Epithelial cell of esophagus (primary cell): Measurements from ENCODE around the gene APOD.
"Not testable (repeated sequence)": the region's sequence is repeated elsewhere in the genome, so short reads cannot be mapped to it uniquely, and the experiment has no call there.

Experiments used
- DNase-seq: peaks from one replicate; pipeline ENCODE4 v3.0.0; 2010; ENCODE audit warnings: low read depth
- H3K4me3 ChIP-seq: 2 replicates; pipeline ENCODE4 v1.5.1; 2011; ENCODE audit warnings: mild to moderate bottlenecking, low read length, control low read depth
- TF ChIP-seq, protein P1 (sequence below): IDR thresholded peaks from 2 replicates; pipeline ENCODE4 v1.5.1; 2011; ENCODE audit warnings: low read depth, mild to moderate bottlenecking, low read length, control low read depth, inconsistent platforms; ENCODE audit not compliant: insufficient read depth; ENCODE audit errors: missing control alignments

The APOD gene

DNA sequence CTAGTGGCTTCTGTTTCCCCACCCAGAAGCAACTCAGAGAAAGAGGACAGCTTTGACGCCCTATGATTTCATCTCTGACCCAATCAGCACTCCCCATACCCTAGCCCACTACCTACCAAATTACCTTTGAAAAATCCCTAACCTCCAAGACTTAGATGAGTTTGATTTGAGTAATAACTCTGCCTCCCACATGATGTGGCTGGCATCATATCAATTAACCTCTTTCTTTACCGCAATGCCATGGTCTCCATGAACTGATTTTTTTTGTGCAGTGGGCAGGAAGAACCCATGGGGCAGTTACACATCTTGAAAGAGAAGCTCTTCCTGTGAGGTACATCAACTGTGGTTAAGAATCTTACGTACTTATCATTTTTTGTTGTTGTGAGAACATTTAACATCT, 25.5 kb upstream of the APOD start:
- DNase-seq: no peak
- H3K4me3 ChIP-seq: no peak overlapping the region
- TF ChIP-seq, protein P1, sequence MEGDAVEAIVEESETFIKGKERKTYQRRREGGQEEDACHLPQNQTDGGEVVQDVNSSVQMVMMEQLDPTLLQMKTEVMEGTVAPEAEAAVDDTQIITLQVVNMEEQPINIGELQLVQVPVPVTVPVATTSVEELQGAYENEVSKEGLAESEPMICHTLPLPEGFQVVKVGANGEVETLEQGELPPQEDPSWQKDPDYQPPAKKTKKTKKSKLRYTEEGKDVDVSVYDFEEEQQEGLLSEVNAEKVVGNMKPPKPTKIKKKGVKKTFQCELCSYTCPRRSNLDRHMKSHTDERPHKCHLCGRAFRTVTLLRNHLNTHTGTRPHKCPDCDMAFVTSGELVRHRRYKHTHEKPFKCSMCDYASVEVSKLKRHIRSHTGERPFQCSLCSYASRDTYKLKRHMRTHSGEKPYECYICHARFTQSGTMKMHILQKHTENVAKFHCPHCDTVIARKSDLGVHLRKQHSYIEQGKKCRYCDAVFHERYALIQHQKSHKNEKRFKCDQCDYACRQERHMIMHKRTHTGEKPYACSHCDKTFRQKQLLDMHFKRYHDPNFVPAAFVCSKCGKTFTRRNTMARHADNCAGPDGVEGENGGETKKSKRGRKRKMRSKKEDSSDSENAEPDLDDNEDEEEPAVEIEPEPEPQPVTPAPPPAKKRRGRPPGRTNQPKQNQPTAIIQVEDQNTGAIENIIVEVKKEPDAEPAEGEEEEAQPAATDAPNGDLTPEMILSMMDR: no peak

DNA sequence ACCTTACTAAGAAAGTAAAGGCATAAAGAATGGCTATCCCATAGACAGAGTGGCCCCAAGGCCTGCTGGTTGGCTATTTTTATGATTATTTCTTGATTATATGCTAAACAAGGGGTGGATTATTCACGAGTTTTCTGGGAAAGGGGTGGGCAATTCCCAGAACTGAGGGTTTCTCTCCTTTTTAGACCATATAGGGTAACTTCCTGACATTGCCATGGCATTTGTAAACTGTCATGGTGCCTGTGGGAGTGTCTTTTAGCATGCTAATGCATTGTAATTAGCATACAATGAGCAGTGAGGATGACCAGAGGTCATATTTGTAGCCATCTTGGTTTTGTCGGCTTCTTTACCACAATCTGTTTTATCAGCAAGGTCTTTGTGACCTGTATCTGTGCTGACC, 18.0 kb upstream of the APOD start:
- not testable (repeated sequence) for DNase-seq, H3K4me3 ChIP-seq

DNA sequence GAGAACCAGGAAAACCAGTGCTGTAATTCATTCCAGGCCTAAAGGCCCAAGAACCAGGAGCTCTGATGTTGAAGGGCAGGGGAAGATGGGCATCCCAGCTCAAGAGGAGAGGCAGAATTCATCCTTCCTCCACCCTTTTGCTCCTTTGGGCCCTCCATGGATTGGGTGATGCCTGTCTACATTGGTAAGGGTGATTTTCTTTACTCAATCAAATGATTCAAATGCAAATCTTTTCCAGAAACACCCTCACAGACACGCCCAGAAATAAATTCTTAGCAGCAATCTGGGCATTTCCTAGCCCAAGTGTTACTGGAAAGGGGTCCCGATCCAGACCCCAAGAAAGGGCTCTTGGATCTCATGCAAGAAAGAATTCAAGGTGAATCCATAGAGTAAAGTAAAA, 17.6 kb upstream of the APOD start:
- H3K4me3 ChIP-seq: no peak overlapping the region
- no peak for DNase-seq
- TF ChIP-seq, protein P1: no peak

DNA sequence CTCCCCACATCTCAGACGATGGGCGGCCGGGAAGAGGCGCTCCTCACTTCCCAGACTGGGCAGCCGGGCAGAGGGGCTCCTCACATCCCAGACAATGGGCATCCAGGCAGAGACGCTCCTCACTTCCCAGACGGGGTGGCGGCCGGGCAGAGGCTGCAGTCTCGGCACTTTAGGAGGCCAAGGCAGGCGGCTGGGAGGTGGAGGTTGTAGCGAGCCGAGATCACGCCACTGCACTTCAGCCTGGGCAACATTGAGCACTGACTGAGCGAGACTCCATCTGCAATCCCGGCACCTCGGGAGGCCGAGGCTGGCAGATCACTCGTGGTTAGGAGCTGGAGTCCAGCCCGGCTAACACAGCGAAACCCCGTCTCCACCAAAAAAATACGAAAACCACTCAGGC, 16.2 kb upstream of the APOD start:
- H3K4me3 ChIP-seq, DNase-seq: not testable (repeated sequence)

DNA sequence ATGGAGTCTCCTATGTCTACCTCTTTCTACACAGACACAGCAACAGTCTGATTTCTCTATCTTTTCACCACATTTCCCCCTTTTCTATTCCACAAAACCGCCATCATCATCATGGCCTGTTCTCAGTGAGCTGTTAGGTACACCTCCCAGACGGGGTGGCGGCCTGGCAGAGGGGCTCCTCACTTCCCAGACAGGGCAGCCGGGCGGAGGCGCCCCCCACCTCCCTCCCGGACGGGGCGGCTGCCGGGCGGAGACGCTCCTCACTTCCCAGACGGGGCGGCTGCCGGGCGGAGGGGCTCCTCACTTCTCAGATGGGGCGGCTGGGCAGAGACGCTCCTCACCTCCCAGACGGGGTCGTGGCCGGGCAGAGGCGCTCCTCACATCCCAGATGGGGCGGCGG, 15.8 kb upstream of the APOD start:
- not testable (repeated sequence) for DNase-seq, H3K4me3 ChIP-seq

DNA sequence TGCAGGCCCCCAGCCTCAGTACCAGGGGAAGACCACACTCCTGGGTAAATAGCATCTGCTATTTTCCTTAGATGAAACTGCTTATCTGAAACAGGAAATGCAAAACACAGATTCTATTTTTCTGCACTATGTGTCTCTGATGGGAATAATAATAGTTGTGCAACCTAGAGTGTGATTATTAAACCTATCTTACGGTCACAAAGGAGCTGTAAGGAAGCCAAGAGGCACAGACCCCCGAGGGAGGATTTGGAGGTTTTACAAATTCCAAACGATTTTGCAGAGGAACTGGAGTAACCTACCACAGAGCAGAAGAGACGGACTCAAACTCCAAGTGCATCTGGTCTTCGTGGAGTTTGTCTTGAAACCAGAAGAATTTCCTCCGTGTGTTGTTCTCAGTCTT, 14.1 kb upstream of the APOD start:
- no peak for DNase-seq
- TF ChIP-seq, protein P1: no peak
- no peak overlapping the region for H3K4me3 ChIP-seq

DNA sequence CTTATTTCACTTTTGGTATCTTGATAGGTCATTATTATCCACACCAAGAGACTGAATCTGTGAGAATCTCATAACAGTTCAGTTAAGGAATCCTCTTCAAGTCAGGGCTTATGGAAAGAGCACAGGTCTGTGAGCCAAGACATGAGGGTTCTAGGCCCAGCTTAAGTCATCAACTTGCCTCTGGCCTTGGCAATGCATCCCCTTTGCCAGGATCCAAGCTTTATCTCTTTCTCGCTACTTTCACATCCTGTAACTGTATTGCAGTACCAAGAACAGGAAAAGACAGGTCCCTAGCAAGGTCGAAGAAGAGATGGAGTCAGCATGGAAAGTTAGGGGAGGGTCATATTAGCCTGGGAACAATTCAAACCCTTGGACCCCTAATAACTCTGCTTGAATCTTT, 13.5 kb upstream of the APOD start:
- no peak overlapping the region for H3K4me3 ChIP-seq
- TF ChIP-seq, protein P1: no peak
- DNase-seq: no peak

DNA sequence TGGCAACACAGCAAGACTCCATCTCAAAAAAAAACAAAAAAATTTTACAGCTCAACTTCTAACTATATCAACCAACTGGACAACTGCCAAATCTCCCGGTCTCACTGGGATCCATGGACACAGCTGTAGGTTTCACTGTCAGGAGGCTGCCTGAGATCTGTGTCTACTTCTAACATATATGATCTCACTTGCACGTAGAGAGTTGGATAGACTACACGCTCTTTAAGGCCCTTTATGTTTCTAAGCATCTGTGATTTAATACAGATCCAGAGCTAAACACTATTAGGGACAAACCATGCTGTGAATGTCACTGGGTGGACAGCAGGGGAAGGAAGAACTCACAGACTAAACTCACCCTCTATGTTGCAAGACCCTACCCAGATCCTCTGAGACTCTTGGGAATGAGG, 13.0 kb upstream of the APOD start:
- H3K4me3 ChIP-seq: no peak overlapping the region
- no peak for DNase-seq
- TF ChIP-seq, protein P1: no peak

DNA sequence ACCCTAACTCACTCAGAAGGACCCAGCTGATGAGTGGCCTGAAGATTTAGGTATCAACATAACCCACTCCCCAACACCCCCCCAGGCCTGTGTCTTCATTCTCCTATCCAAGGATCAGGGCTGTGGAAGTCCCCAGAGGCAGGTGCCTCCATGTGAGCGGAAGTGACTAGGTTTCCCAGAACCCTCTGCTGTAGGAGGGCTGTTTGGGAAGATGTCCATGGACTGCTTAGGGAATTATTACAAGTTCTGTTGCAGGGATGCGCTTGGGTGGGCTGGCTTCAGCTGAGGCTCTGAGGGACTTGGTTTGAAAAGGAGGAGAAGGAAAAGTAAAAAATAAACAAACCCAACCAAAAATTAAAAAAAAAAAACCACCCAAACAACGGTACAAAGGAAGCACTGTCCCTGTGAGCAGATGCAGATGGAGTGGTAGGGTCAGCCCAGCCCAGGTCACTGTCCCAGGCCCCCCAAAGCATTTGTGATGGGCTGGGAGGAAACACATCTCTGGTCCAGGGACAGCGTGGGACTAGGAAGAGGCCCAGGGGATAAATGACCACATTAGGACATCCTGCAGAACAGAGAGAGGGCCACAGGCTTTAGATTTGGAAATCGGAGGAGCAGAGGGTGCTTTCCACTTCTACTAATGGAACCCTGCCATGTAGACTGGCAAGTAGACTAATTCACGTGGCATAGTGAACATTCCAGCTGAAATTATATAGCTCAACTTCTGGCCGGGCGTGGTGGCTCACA, 12.2 kb upstream of the APOD start:
- H3K4me3 ChIP-seq: no peak overlapping the region
- no peak for DNase-seq
- TF ChIP-seq, protein P1: no peak
